H9 (cell line): Measurements from ENCODE around the gene KIF5A. TPM values are rescaled to one million over a fixed set of nuclear protein-coding genes. Genes with fewer than 3 reads are reported as not detected.

Source experiments
- DNase-seq: peaks from one replicate; pipeline ENCODE4 v3.0.0-alpha.2; 2017
- H2AFZ ChIP-seq: one replicate; pipeline ENCODE4 v1.6.1; 2013; ENCODE audit warnings: mild to moderate bottlenecking, low read length, control low read depth, moderate library complexity
- H2AK5ac ChIP-seq: 2 replicates; pipeline ENCODE4 v1.6.1; 2013; ENCODE audit warnings: low read length, control low read depth, mixed read lengths; ENCODE audit not compliant: insufficient read length
- H2BK120ac ChIP-seq: one replicate; pipeline ENCODE4 v1.6.1; 2013; ENCODE audit warnings: low read depth, mild to moderate bottlenecking, low read length, control low read depth, inconsistent platforms; ENCODE audit not compliant: poor library complexity, severe bottlenecking
- H2BK12ac ChIP-seq: 2 replicates; pipeline ENCODE4 v1.6.1; 2013; ENCODE audit warnings: low read length, control low read depth, mixed read lengths, low read depth; ENCODE audit not compliant: insufficient read length
- H2BK15ac ChIP-seq: 2 replicates; pipeline ENCODE4 v1.6.1; 2013; ENCODE audit warnings: low read depth, low read length, control low read depth
- H2BK20ac ChIP-seq: one replicate; pipeline ENCODE4 v1.6.1; 2013; ENCODE audit warnings: low read depth, mild to moderate bottlenecking, low read length, control low read depth, inconsistent platforms; ENCODE audit not compliant: poor library complexity, severe bottlenecking
- H2BK5ac ChIP-seq: 2 replicates; pipeline ENCODE4 v1.6.1; 2013; ENCODE audit warnings: low read length, control low read depth, mixed read lengths; ENCODE audit not compliant: insufficient read length
- H3K14ac ChIP-seq: 2 replicates; pipeline ENCODE4 v1.6.1; 2013; ENCODE audit warnings: low read length, control low read depth; ENCODE audit not compliant: insufficient read depth
- H3K18ac ChIP-seq: 2 replicates; pipeline ENCODE4 v1.6.1; 2013; ENCODE audit warnings: low read depth, mild to moderate bottlenecking, mixed read lengths, low read length, control low read depth; ENCODE audit not compliant: insufficient read length
- H3K23ac ChIP-seq: 2 replicates; pipeline ENCODE4 v1.6.1; 2013; ENCODE audit warnings: low read length, control low read depth, mixed read lengths, low read depth; ENCODE audit not compliant: insufficient read length
- H3K23me2 ChIP-seq: 2 replicates; pipeline ENCODE4 v1.6.1; 2013; ENCODE audit warnings: low read depth, mild to moderate bottlenecking, mixed read lengths, low read length, control low read depth; ENCODE audit not compliant: insufficient read length, poor library complexity, severe bottlenecking
- H3K27ac ChIP-seq: 2 replicates; pipeline ENCODE4 v1.5.1; 2013; ENCODE audit warnings: low read length, control low read depth, mixed read lengths, low read depth; ENCODE audit not compliant: insufficient read length
- H3K27me3 ChIP-seq: 2 replicates; pipeline ENCODE4 v1.6.1; 2013; ENCODE audit warnings: low read length, control low read depth, inconsistent platforms; ENCODE audit not compliant: insufficient read depth
- H3K4ac ChIP-seq: 2 replicates; pipeline ENCODE4 v1.6.1; 2013; ENCODE audit warnings: low read depth, mild to moderate bottlenecking, control low read depth, inconsistent platforms, low read length, moderate library complexity
- H3K4me1 ChIP-seq: 2 replicates; pipeline ENCODE4 v1.6.1; 2013; ENCODE audit warnings: low read length, control low read depth, inconsistent platforms; ENCODE audit not compliant: insufficient read depth
- H3K4me2 ChIP-seq: 2 replicates; pipeline ENCODE4 v1.6.1; 2013; ENCODE audit warnings: low read length, control low read depth, mixed read lengths; ENCODE audit not compliant: insufficient read length, insufficient read depth
- H3K56ac ChIP-seq: 2 replicates; pipeline ENCODE4 v1.6.1; 2013; ENCODE audit warnings: low read depth, mild to moderate bottlenecking, mixed read lengths, low read length, control low read depth; ENCODE audit not compliant: insufficient read length
- H3K79me1 ChIP-seq: 2 replicates; pipeline ENCODE4 v1.6.1; 2013; ENCODE audit warnings: low read depth, mild to moderate bottlenecking, moderate library complexity, low read length, control low read depth, inconsistent platforms; ENCODE audit not compliant: insufficient read depth, poor library complexity, severe bottlenecking
- H3K79me2 ChIP-seq: 2 replicates; pipeline ENCODE4 v1.6.1; 2013; ENCODE audit warnings: low read length, control low read depth, inconsistent platforms; ENCODE audit not compliant: insufficient read depth
- H3K9ac ChIP-seq: 2 replicates; pipeline ENCODE4 v1.6.1; 2013; ENCODE audit warnings: low read length, control low read depth, mixed read lengths; ENCODE audit not compliant: insufficient read length; ENCODE audit errors: extremely low read depth
- H3K9me3 ChIP-seq: one replicate; pipeline ENCODE4 v1.6.1; 2013; ENCODE audit warnings: low read depth, low read length, inconsistent platforms; ENCODE audit not compliant: control insufficient read depth
- H3T11ph ChIP-seq: one replicate; pipeline ENCODE4 v1.6.1; 2013; ENCODE audit warnings: mild to moderate bottlenecking, low read length, control low read depth, inconsistent platforms
- H4K20me1 ChIP-seq: one replicate; pipeline ENCODE4 v1.6.1; 2013; ENCODE audit not compliant: control insufficient read depth, insufficient read length, insufficient read depth
- H4K5ac ChIP-seq: 2 replicates; pipeline ENCODE4 v1.6.1; 2013; ENCODE audit warnings: low read depth, mild to moderate bottlenecking, mixed read lengths, low read length, control low read depth; ENCODE audit not compliant: insufficient read length
- H4K8ac ChIP-seq: replicated peaks from 2 replicates; pipeline ENCODE4 v1.6.1; 2013; ENCODE audit warnings: low read length, control low read depth, mixed read lengths, low read depth; ENCODE audit not compliant: insufficient read length
- H4K91ac ChIP-seq: 2 replicates; pipeline ENCODE4 v1.6.1; 2013; ENCODE audit warnings: low read depth, mild to moderate bottlenecking, moderate library complexity, mixed read lengths, low read length, control low read depth; ENCODE audit not compliant: insufficient read length
- H3K27ac Mint-ChIP-seq, 3 experiments: 2 replicates in 2 of 3; 3 replicates in 1 of 3; pipeline ENCODE4 v1.8.0; 2020 to 2021; ENCODE audit warnings: mixed read lengths in 3 of 3, mild to moderate bottlenecking in 1 of 3, moderate library complexity in 1 of 3
- H3K27me3 Mint-ChIP-seq: 2 replicates; pipeline ENCODE4 v1.8.0; 2021; ENCODE audit warnings: low read depth, mild to moderate bottlenecking, moderate library complexity, mixed read lengths
- H3K36me3 Mint-ChIP-seq, 3 experiments: 2 replicates in 2 of 3; 3 replicates in 1 of 3; pipeline ENCODE4 v1.8.0; 2020 to 2021; ENCODE audit warnings: low read depth in 3 of 3, mixed read lengths in 3 of 3; ENCODE audit not compliant: insufficient read depth in 1 of 3
- H3K4me1 Mint-ChIP-seq, 2 experiments: 2 replicates each; pipeline ENCODE4 v1.8.0; 2020; ENCODE audit warnings: mixed read lengths in 2 of 2
- H3K4me3 Mint-ChIP-seq, 2 experiments: 2 replicates in 1 of 2; 3 replicates in 1 of 2; pipeline ENCODE4 v1.8.0; 2020 to 2021; ENCODE audit warnings: mild to moderate bottlenecking in 2 of 2, mixed read lengths in 2 of 2, moderate library complexity in 1 of 2
- H3K9me3 Mint-ChIP-seq, 2 experiments: 2 replicates in 1 of 2; 3 replicates in 1 of 2; pipeline ENCODE4 v1.8.0; 2020; ENCODE audit warnings: mild to moderate bottlenecking in 2 of 2, mixed read lengths in 2 of 2, moderate library complexity in 1 of 2
- CTCF ChIP-seq: fragments of 200-600 bp; sonication (generic); conservative IDR thresholded peaks from 3 replicates; pipeline ENCODE4 v1.8.0; 2021; ENCODE audit warnings: antibody characterized with exemption, mild to moderate bottlenecking
- WGBS: extraction: QIAGEN DNeasy Blood & Tissue Kit; methylation state at CpG from one replicate; pipeline ENCODE4 v1.1.7; 2013; ENCODE audit warnings: missing lambda C conversion rate, low lambda C conversion rate, mixed read lengths; ENCODE audit not compliant: insufficient read length; ENCODE audit errors: extremely low coverage; 5-methylcytosine and 5-hydroxymethylcytosine counted together
- total RNA-seq: library from RNA; stranded (reverse); gene quantifications from 2 replicates; pipeline ENCODE4 v1.2.1, GENCODE V29; 2021

Gene KIF5A
- total RNA-seq, 1 experiment from 2014 or later, result 18.5 TPM

GRCh38 chr12:57552306-57552651 is 2.4 kb downstream of the KIF5A start:
- H3K79me1 ChIP-seq, result peaks cover 3% of the 10 kb centered on the region
- H3K79me2 ChIP-seq, result peaks cover 3% of the 10 kb centered on the region; the same call in 1 of the 2 replicates
- no peak overlapping the region for H3K27ac ChIP-seq
- H3K9me3 ChIP-seq, result no peaks in the 10 kb centered on the region
- no peak overlapping the region for H2AK5ac ChIP-seq
- H3T11ph ChIP-seq, result no peak overlapping the region
- H3K27me3 ChIP-seq, result no peaks in the 10 kb centered on the region; the same call in 1 of the 2 replicates
- H3K27me3 Mint-ChIP-seq, result peaks cover 21% of the 10 kb centered on the region
- H2BK5ac ChIP-seq, result no peak overlapping the region
- H2BK20ac ChIP-seq, result no peak overlapping the region
- no CpG with 5 or more reads among the region's 2 CpGs for WGBS
- peaks cover 3 to 4% (median 3%) of the 10 kb centered on the region in 3 experiments; a peak in 4 of 7 replicates for H3K36me3 Mint-ChIP-seq
- no peak for DNase-seq
- H3K4me2 ChIP-seq, result no peak overlapping the region
- no peak overlapping the region for H3K27ac Mint-ChIP-seq
- H3K4me3 Mint-ChIP-seq, result peak overlapping the region in 1 of 2 experiments; percentile 84; a peak in 1 of 5 replicates
- no peak overlapping the region for H2BK15ac ChIP-seq
- H4K8ac ChIP-seq, result no peak overlapping the region
- H4K91ac ChIP-seq, result no peak overlapping the region
- TF ChIP-seq CTCF, result no peak
- no peak overlapping the region for H3K14ac ChIP-seq
- H3K56ac ChIP-seq, result no peak overlapping the region
- H3K9me3 Mint-ChIP-seq, result no peaks in the 10 kb centered on the region
- no peak overlapping the region for H4K5ac ChIP-seq
- no peak overlapping the region for H3K4ac ChIP-seq
- no peaks in the 10 kb centered on the region for H4K20me1 ChIP-seq
- peaks cover 5% of the 10 kb centered on the region; the same call in 1 of the 2 replicates for H3K4me1 ChIP-seq
- no peak overlapping the region for H3K18ac ChIP-seq
- H2AFZ ChIP-seq, result no peak overlapping the region
- no peak overlapping the region for H2BK12ac ChIP-seq
- no peak overlapping the region for H3K23ac ChIP-seq
- no peak overlapping the region for H2BK120ac ChIP-seq
- H3K4me1 Mint-ChIP-seq, result peaks cover 47 to 60% of the 10 kb centered on the region in 2 experiments
- H3K9ac ChIP-seq, result no peak overlapping the region
- peaks cover 10% of the 10 kb centered on the region for H3K23me2 ChIP-seq
